Hepatocyte (in vitro differentiated cells): ENCODE measurements around the gene CARS2. TPM values are rescaled to one million over a fixed set of nuclear protein-coding genes. Genes with fewer than 3 reads are reported as not detected.

Source experiments
- DNase-seq: peaks from one replicate; pipeline ENCODE4 v3.0.0-alpha.2; 2016; ENCODE audit warnings: low spot score
- H2AFZ ChIP-seq: fragments of 200-600 bp; sonication (generic); 2 replicates; pipeline ENCODE4 v1.6.0; 2016; ENCODE audit warnings: antibody characterized with exemption, mild to moderate bottlenecking
- H3K27ac ChIP-seq: fragments of 200-600 bp; sonication (generic); 2 replicates; pipeline ENCODE4 v1.5.1; 2016; ENCODE audit warnings: mild to moderate bottlenecking
- H3K27me3 ChIP-seq: fragments of 200-600 bp; sonication (generic); 2 replicates; pipeline ENCODE4 v1.6.1; 2016
- H3K36me3 ChIP-seq: fragments of 200-600 bp; sonication (generic); replicated peaks from 2 replicates; pipeline ENCODE4 v1.5.1; 2016; ENCODE audit warnings: low read depth; ENCODE audit not compliant: insufficient read depth
- H3K4me1 ChIP-seq: fragments of 200-600 bp; sonication (generic); 2 replicates; pipeline ENCODE4 v1.5.1; 2016; ENCODE audit warnings: mild to moderate bottlenecking, moderate library complexity; ENCODE audit not compliant: insufficient read depth
- H3K4me2 ChIP-seq: fragments of 200-600 bp; sonication (generic); 2 replicates; pipeline ENCODE4 v1.6.0; 2016
- H3K4me3 ChIP-seq: fragments of 200-600 bp; sonication (generic); 2 replicates; pipeline ENCODE4 v1.5.1; 2016; ENCODE audit warnings: mild to moderate bottlenecking
- H3K79me2 ChIP-seq: fragments of 200-600 bp; sonication (generic); 2 replicates; pipeline ENCODE4 v1.6.0; 2017; ENCODE audit warnings: mild to moderate bottlenecking
- H3K9me2 ChIP-seq: fragments of 200-600 bp; sonication (generic); replicated peaks from 2 replicates; pipeline ENCODE4 v1.6.0; 2017; ENCODE audit warnings: mild to moderate bottlenecking; ENCODE audit not compliant: insufficient read depth
- H3K9me3 ChIP-seq: fragments of 200-600 bp; sonication (generic); 2 replicates; pipeline ENCODE4 v1.5.1; 2016; ENCODE audit warnings: low read depth, mild to moderate bottlenecking
- H4K20me1 ChIP-seq: fragments of 200-600 bp; sonication (generic); 2 replicates; pipeline ENCODE4 v1.6.0; 2016; ENCODE audit warnings: mild to moderate bottlenecking; ENCODE audit not compliant: insufficient read depth, poor library complexity, severe bottlenecking
- CTCF ChIP-seq: fragments of 200-600 bp; sonication (generic); IDR thresholded peaks from 2 replicates; pipeline ENCODE4 v1.5.1; 2016; ENCODE audit warnings: antibody characterized with exemption, mild to moderate bottlenecking; ENCODE audit not compliant: poor library complexity
- EZH2 ChIP-seq: fragments of 200-600 bp; sonication (generic); IDR thresholded peaks from 2 replicates; pipeline ENCODE4 v1.6.1; 2016; ENCODE audit warnings: antibody characterized with exemption, mild to moderate bottlenecking, borderline replicate concordance
- EZH2phosphoT487 ChIP-seq: fragments of 200-600 bp; sonication (generic); IDR thresholded peaks from one replicate; pipeline ENCODE4 v1.6.1; 2018; ENCODE audit warnings: antibody characterized with exemption, mild to moderate bottlenecking, low read depth, moderate library complexity; ENCODE audit not compliant: unreplicated experiment, severe bottlenecking
- WGBS: methylation state at CpG from one replicate; pipeline ENCODE4 v1.1.6; 2016; ENCODE audit warnings: low lambda C conversion rate; ENCODE audit errors: missing lambda C conversion rate; 5-methylcytosine and 5-hydroxymethylcytosine counted together
- polyA plus RNA-seq: library from polyadenylated mRNA; unstranded; fragments of >200 nt; fragmentation: Nextera tagmentation; extraction: Ambion mirVana; gene quantifications from 2 replicates; pipeline ENCODE4 v1.2.1, GENCODE V29; 2016
- total RNA-seq: library from RNA; depleted of rRNA; stranded (reverse); fragments of >200 nt; gene quantifications from 2 replicates; pipeline ENCODE4 v1.2.3, GENCODE V29; 2014

The CARS2 gene
- total and polyA plus RNA-seq, 2 experiments from 2014 or later: 72.9 to 105 TPM

GRCh38 chr13:110592665-110593064 is 113.3 kb downstream of the CARS2 start:
- 96% methylated on average over 2 of the region's 2 CpGs for WGBS
- Histone ChIP-seq H3K36me3 (no peaks in the 10 kb centered on the region), H3K4me3 (no peak overlapping the region)

More at GRCh38 chr13:110592665-110593064, 113.3 kb downstream of the CARS2 start:
- Histone ChIP-seq H3K4me1 (no peaks in the 10 kb centered on the region), H3K9me3 (no peaks in the 10 kb centered on the region), H4K20me1 (no peaks in the 10 kb centered on the region), H3K27ac (no peak overlapping the region), H2AFZ (no peak overlapping the region), H3K4me2 (no peak overlapping the region), H3K9me2 (no peaks in the 10 kb centered on the region), H3K79me2 (no peaks in the 10 kb centered on the region), H3K27me3 (no peaks in the 10 kb centered on the region)
- no peak for TF ChIP-seq CTCF
- TF ChIP-seq EZH2phosphoT487: no peak
- no peak for TF ChIP-seq EZH2
- no peak for DNase-seq

Other genes starting within 250 kb of the CARS2 start
- gene RAB20, start 144.4 kb downstream of the CARS2 start, total RNA-seq: 34.8 and 37.4 TPM in 2 replicates
- gene RAB20, start 144.4 kb downstream of the CARS2 start, polyA plus RNA-seq: 19.6 and 28.3 TPM in 2 replicates
- gene NAXD, start 90.6 kb downstream of the CARS2 start, total RNA-seq: 29.9 and 30.9 TPM in 2 replicates
- 34.5 and 37.6 TPM in 2 replicates for gene NAXD, start 90.6 kb downstream of the CARS2 start, polyA plus RNA-seq
- gene ING1, start 7.6 kb upstream of the CARS2 start, total RNA-seq: 14.7 and 15.7 TPM in 2 replicates
- 24.2 and 26.4 TPM in 2 replicates for gene ING1, start 7.6 kb upstream of the CARS2 start, polyA plus RNA-seq
- gene ANKRD10, start 209.0 kb upstream of the CARS2 start, total RNA-seq: 135 and 143 TPM in 2 replicates
- gene ANKRD10, start 209.0 kb upstream of the CARS2 start, polyA plus RNA-seq: 104 and 135 TPM in 2 replicates